ENCODE data around the gene ADGRG6.
"Not testable (repeated sequence)": the region's sequence is repeated elsewhere in the genome, so short reads cannot be mapped to it uniquely, and the experiment has no call there.

The ADGRG6 gene

GRCh38 chr6:142301651-142302391 is at the start of gene ADGRG6:
Gene ADGRG6 (plus strand): TSS chr6:142302007. CDS start chr6:142302330, 323 bp downstream.
- peak in 2 of 56 donors; percentile 10 for DNase-seq

GRCh38 chr6:142254513-142254912 is 47.3 kb upstream of the ADGRG6 start:
- DNase-seq, result no peak

DNA sequence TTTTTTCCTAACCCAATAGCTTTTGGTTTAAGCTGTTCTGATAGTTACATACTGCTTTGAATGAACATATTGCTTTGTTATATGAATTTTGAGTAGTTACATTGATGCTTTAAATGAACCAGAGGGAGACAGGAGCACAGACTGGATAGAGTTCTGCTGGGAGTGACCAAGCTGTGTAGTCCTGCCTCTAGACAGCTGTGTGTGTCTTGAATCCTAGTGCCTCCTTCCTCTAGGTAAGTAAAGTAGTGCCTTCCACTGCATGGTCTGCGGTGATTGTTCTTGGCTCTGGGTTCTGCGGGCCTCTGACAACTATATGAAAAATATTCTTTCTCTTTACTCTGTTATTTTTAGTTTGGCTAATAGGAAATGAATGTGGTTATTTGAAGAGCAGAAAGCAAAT is 46.0 kb upstream of the ADGRG6 start:
- no peak for DNase-seq

GRCh38 chr6:142258305-142258704 is 43.5 kb upstream of the ADGRG6 start:
- DNase-seq, result no peak

DNA sequence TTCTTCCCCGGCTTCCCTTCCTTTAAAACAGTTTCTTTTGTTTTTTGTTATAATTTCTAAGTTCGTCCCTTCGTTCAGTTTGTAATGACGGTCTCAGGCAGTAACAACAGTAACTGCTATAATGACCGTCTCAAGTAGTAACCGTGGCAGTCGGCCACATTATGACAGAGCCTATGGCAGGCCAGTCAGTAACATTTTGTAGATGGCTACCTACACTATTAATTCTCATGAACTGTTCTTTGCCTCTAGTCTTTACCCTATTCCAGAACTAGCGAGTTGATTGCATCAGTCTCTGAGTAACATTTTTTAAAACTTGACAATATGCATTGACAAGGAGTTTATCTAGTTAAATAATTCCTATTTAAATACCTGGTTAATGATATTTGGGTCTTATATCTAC is 43.0 kb upstream of the ADGRG6 start:
- DNase-seq, result no peak

DNA sequence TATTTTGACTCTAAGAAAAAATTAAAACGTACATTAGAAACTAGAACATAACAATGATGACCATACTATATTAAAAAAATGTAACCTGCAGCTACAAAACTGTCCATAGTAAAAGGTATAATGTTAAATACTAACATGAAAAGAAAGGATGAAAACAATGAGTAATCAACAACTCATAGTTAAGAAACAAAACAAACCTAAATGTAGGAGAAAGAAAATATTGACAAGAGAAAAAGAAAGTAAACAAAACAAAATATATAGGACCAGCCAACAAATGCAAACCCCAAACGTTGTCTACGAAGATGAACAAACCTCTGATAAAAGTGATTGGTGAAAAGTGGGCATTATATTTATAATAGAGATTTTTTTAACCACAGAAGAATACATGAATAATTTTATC is 41.1 kb upstream of the ADGRG6 start:
- DNase-seq, result no peak

DNA sequence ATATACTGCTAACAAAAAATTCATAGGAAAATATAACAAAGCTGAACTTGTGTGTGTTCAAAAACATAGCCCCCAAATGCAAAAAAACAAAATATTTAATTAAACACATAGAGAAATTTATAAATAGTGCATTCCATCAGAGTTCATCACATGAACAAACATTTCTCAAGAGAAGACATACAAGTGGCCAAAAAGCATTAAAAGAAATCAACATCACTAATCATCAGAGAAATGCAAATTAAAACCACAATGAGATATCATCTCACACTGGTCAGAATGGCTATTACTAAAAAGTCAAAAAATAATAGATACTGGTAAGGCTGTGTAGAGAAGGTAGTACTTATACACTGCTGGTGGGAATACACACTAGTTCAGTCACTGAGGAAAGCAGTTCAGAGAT is 39.6 kb upstream of the ADGRG6 start:
- DNase-seq, result no peak

- no peak for DNase-seq
Measured at GRCh38 chr6:142265476-142265875, 36.3 kb upstream of the ADGRG6 start.

DNA sequence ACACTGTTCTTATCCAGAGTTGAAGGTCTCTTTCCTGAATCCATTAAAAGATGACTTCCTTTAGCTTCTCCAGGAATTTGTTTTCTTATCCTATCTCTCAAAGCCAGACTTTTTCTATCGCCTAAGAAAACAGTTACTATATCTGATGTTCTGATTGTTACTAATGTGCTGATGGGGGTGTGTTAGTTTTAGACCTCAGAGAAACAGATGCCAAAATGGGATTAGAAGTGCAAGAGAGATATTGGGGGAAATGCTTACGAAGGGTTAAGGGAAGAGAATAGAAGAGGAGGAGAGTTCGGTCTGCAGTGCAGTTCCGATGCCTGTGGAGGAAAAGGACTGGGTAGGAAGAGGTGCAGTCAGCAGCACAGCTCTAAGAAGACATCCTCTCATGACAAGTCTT is 35.7 kb upstream of the ADGRG6 start:
- DNase-seq, result no peak

- DNase-seq, result no peak
Measured at GRCh38 chr6:142271476-142271875, 30.3 kb upstream of the ADGRG6 start.

- DNase-seq, result no peak
Measured at GRCh38 chr6:142274656-142275055, 27.2 kb upstream of the ADGRG6 start.

GRCh38 chr6:142275236-142276006 is 26.4 kb upstream of the ADGRG6 start:
- no peak for DNase-seq

DNA sequence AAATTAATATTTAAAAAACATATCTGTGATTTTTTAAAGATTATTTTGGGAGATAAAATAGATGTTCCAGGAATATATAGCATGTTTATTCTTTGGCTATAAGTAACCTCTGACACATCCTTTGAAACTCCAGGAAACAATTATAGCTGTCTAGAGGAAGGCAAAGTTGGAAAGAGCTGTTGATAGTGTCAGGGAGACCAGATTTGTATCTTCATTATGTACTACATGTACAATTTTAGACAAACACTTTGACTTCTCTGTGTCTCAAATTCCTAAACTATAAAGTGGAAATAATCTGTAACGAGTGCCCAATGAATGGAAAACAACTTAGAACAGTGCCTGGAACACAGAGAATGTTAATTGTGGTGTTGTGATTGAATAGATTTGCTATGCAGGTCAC is 25.6 kb upstream of the ADGRG6 start:
- no peak for DNase-seq

DNA sequence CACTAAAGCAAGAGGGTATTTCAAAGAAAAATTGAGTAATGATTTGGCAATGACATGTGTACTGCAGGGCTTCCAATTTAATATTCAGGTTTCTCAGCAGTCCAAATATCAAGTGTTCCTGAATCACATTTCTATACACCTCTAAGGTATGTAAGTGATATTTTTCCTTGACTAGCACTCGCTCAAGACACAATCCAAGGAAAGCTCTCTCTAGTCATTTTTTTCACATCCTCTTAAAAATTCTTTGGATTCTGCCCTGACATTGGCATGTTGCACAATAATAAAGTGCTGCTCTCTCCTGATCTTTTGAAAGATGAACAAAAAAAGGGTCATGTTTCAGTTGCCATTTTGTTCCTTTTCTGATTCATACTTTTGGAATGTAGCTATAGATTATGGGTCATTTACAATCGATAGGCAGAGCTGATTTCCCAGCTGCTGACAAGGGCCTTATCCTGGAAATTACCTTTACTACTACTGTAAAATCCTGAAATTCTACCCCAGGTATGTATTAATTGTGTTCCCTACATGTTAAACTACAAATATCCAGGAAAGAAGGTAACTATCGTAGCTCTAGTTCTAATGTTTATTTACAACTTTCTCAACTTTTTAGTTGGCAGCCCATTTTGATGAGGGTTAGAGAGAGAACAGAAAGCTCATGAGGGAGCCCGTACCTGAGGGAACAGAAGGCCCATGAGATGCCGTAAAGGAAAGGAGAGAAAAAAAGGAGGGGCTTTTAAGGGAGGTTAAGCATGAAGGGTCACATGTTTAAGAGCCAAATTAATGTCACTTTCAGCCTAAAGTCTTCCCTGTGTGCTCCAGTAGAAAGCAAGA is 22.2 kb upstream of the ADGRG6 start:
- no peak for DNase-seq

DNA sequence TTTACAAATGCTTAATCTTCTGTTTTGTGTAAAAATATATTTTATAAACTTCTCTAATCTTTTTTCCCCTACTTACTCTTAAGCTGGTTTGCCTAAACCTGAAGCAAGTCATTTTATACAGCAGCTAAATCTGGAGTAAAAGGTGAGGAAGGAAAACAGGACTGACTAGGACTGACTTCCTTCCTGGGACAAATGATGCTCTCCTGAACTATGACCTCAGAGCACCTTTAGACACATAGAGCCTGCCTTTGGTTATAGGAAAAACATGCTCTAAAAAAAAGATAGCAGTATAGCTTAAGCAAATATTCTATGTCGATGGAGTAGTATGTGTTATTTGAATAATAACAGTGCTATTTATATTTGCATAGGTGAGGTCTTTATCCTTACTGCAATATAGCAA is 21.5 kb upstream of the ADGRG6 start:
- no peak for DNase-seq

DNA sequence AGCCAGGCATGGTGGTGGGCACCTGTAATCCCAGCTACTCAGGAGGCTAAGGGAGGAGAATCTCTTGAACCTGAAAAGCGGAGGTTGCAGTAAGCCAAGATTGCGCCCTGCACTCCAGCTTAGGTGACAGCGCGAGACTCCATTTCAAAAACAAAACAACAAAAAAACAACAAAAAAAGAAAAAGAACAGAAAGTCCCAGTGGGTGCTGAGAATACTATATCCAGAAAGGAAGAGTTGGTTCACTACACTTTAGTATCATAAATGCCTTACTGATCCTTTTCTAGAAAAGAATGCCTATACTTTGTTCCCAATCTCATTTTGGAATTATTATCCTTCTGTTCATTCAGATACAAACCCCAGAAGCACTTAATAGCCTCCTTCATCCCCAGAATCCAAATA is 20.9 kb upstream of the ADGRG6 start:
- no peak for DNase-seq

- DNase-seq, result not testable (repeated sequence)
Measured at GRCh38 chr6:142283138-142283537, 18.7 kb upstream of the ADGRG6 start.

DNA sequence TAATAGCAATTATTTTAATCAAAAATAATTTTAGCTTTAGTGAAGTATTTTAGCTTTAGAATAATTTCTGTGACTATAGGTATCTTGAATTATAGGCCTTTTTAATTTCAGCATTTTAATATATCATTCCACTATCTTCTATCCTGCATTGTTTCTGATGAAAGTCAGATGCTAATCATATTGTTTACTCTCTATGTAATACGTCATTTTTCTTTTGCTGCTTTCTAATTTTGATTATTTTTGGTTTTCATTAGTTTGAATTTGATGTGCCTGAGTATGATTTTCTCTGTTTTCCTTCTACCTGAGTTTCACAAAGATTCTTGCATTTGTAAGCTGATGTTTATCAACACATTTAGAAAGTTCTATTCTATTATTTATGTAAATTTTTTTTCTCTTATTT is 17.4 kb upstream of the ADGRG6 start:
- DNase-seq, result no peak

- no peak for DNase-seq
Measured at GRCh38 chr6:142285235-142286087, 16.3 kb upstream of the ADGRG6 start.

- DNase-seq, result no peak
Measured at GRCh38 chr6:142286088-142286409, 15.8 kb upstream of the ADGRG6 start.

GRCh38 chr6:142289687-142290086 is 12.1 kb upstream of the ADGRG6 start:
- no peak for DNase-seq
